D721Med (cell line): Measurements from ENCODE around the gene BICC1.

ENCODE experiments used
- DNase-seq: peaks from one replicate; pipeline ENCODE4 v3.0.0; 2011; ENCODE audit warnings: low spot score; ENCODE audit not compliant: insufficient read length
- FAIRE-seq: peaks from 2 replicates; lab custom pipeline; 2011; peaks lifted over from hg19 to GRCh38; lab: Jason Lieb, UNC
- TF ChIP-seq, protein P1 (sequence below): IDR thresholded peaks from 2 replicates; pipeline ENCODE4 v1.5.1; 2012; ENCODE audit warnings: mild to moderate bottlenecking, control low read depth; ENCODE audit not compliant: insufficient read depth; ENCODE audit errors: missing control alignments

The BICC1 gene

GRCh38 chr10:58644311-58644710, 131.6 kb downstream of the BICC1 start:
- DNase-seq (no peak), FAIRE-seq (no peak)
- TF ChIP-seq, protein P1, sequence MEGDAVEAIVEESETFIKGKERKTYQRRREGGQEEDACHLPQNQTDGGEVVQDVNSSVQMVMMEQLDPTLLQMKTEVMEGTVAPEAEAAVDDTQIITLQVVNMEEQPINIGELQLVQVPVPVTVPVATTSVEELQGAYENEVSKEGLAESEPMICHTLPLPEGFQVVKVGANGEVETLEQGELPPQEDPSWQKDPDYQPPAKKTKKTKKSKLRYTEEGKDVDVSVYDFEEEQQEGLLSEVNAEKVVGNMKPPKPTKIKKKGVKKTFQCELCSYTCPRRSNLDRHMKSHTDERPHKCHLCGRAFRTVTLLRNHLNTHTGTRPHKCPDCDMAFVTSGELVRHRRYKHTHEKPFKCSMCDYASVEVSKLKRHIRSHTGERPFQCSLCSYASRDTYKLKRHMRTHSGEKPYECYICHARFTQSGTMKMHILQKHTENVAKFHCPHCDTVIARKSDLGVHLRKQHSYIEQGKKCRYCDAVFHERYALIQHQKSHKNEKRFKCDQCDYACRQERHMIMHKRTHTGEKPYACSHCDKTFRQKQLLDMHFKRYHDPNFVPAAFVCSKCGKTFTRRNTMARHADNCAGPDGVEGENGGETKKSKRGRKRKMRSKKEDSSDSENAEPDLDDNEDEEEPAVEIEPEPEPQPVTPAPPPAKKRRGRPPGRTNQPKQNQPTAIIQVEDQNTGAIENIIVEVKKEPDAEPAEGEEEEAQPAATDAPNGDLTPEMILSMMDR = no peak

GRCh38 chr10:58645416-58646146, 132.9 kb downstream of the BICC1 start:
- FAIRE-seq = no peak
- TF ChIP-seq, protein P1 = no peak
- DNase-seq = no peak

GRCh38 chr10:58647376-58648112, 134.9 kb downstream of the BICC1 start:
- FAIRE-seq = no peak
- TF ChIP-seq, protein P1 = no peak
- DNase-seq = no peak

DNA sequence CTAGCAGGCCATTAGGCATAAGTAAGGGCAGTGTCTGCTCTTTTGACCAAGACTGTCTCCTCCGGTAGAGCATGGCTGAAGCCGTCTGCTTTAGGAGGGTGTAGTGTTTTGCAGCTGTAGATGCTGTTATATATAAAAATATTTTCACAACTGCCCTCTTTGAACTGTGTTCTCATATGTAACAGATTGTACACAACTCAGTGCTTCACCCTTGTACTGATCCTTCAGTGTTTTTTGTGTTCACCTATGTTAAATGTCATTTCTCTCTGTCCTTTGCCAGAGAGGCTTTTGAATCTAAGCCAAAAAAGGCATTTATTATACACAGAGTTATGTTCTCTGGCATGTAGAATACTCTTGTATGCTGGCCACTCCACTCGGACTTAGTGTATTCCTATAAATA, 135.5 kb downstream of the BICC1 start:
- DNase-seq (no peak), FAIRE-seq (no peak)
- TF ChIP-seq, protein P1 = no peak

DNA sequence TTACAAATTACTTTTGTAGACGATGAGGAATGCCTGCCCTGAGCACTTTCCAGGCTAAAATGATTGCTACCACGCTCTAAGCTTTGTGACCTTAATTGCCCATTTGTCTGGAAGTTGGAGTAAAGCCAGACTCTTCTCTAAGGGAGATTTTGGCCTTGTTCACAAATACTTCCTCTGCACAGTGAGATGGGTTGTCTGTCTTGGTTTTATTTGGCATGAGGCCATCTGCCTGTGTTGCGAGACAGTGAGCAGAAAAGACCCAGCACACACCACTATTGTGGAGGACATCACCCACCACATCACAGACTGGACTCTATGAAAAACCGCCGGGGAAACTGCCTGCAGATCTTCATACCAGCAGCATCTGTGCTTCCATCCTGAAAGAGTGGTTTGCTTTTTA, 138.4 kb downstream of the BICC1 start:
- no peak for DNase-seq
- FAIRE-seq = no peak
- TF ChIP-seq, protein P1 = no peak

DNA sequence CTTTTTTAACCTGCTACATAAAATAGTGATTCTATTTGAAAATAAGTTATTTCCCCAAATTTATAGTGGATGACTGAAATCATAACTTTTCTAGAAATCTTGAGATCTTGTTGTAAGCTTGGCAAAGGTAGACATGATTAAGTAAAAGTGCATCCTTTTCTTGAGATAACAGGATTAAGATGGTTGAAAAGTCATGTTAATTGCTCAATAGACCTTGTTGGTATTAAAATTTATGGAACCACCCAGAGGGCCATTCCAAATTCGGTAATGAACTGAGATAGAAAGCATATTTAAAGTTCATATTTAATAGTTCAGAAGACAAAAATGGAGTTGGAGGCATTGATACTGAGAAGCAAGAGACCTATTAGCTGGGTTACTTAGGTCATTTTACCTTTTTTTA, 139.1 kb downstream of the BICC1 start:
- no peak for DNase-seq
- TF ChIP-seq, protein P1 = no peak
- FAIRE-seq = no peak

GRCh38 chr10:58653139-58653538, 140.5 kb downstream of the BICC1 start:
- no peak for DNase-seq
- TF ChIP-seq, protein P1 = no peak
- FAIRE-seq = no peak
